Upper lobe of left lung (tissue), 6 donors: ENCODE data around the gene CFAP74. TPM values are rescaled to one million over a fixed set of nuclear protein-coding genes. Genes with fewer than 3 reads are reported as not detected.

Experiments
- ATAC-seq, 2 donors: fragments of 200-7000 bp; cut with Tn5 transposase; one replicate each; pipeline ENCODE4 v1.9.1; 2022; ENCODE audit warnings: mild to moderate bottlenecking in 2 of 2, moderate library complexity in 2 of 2; ENCODE audit not compliant: low FRiP score in 2 of 2
- DNase-seq, 2 donors: peaks; one replicate each; pipeline ENCODE4 v3.0.0-alpha.2; 2019 to 2020
- H3K27ac ChIP-seq, 4 donors: fragments of 200-600 bp; sonication (generic); one replicate each; pipeline ENCODE4 v1.5.1; 2016 to 2019
- H3K27me3 ChIP-seq, 4 donors: fragments of 200-600 bp; sonication (generic); one replicate each; pipeline ENCODE4 v1.5.1; 2017 to 2019
- H3K36me3 ChIP-seq, 4 donors: fragments of 200-600 bp; sonication (generic); one replicate each; pipeline ENCODE4 v1.5.1; 2016 to 2019
- H3K4me1 ChIP-seq, 4 donors: fragments of 200-600 bp; sonication (generic); one replicate each; pipeline ENCODE4 v1.5.1; 2018 to 2019
- H3K4me3 ChIP-seq, 4 donors: fragments of 200-600 bp; sonication (generic); one replicate each; pipeline ENCODE4 v1.5.1; 2017 to 2019; ENCODE audit warnings: mild to moderate bottlenecking in 2 of 4, moderate library complexity in 1 of 4
- H3K9me3 ChIP-seq, 4 donors: fragments of 200-600 bp; sonication (generic); one replicate each; pipeline ENCODE4 v1.5.1; 2018 to 2019
- EP300 ChIP-seq, 4 donors: sonication (generic); formaldehyde crosslinking; IDR thresholded peaks; one replicate each; pipeline ENCODE4 v1.5.1; 2017; ENCODE audit warnings: antibody characterized with exemption in 4 of 4, control low read depth in 2 of 4
- POLR2A ChIP-seq, 4 donors: fragments of 450-650 bp; IDR thresholded peaks; one replicate each; pipeline ENCODE4 v1.5.1; 2016 to 2017; ENCODE audit warnings: antibody characterized with exemption in 4 of 4, mild to moderate bottlenecking in 2 of 4
- POLR2AphosphoS5 ChIP-seq, 2 donors: sonication (generic); formaldehyde crosslinking; IDR thresholded peaks; one replicate each; pipeline ENCODE4 v1.5.1; 2017; ENCODE audit warnings: antibody characterized with exemption in 2 of 2
- WGBS, 2 donors: methylation state at CpG; one replicate each; pipeline ENCODE4 v1.1.5; 2017 to 2018; 5-methylcytosine and 5-hydroxymethylcytosine counted together
- total RNA-seq, 6 donors: library from RNA; depleted of rRNA in 4 of 6; stranded (reverse); fragments of >200 nt in 4 of 6; gene quantifications; one replicate each; pipeline versions ENCODE4 v1.1.0 to v1.2.1, GENCODE V29; 2016 to 2021
- TF ChIP-seq, protein P1 (sequence below), 6 experiments: fragments of 450-650 bp in 4 of 6; fragments of 200-600 bp in 2 of 6; sonication (generic) in 2 of 6; IDR thresholded peaks; one replicate each; pipeline ENCODE4 v1.5.1; 2016 to 2019; ENCODE audit warnings: antibody characterized with exemption in 6 of 6
- donor health status: DM: no; HTN: no; CAD: no; lungs with moderate emphysema.
- donor health status: DM: no; HTN: yes; CAD: no; lungs with severe emphysema.

The CFAP74 gene
- total RNA-seq, 6 donors from 2014 or later, result 0.14 to 19.8 (median 6.2) TPM

DNA sequence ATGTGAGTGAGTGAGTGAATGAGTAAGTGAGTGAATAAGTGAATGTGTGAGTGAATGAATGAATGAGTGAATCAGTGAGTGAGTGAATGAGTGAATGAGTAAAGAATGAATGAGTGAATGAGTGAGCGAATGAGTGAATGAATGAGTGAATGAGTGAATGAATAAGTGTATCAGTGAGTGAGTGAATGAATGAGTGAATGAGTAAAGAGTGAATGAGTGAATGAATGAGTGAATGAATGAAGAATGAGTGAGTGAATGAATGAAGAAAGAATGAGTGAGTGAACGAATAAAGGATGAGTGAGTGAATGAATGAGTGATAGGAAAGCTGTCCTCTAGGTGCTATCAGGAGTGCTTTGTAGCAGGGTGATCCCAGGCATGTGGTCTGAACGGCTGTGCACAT lies 35.7 kb downstream of the CFAP74 start:
- 72 to 75% methylated on average over 3 of the region's 3 CpGs for WGBS, 2 donors
- DNase-seq (no peak), ATAC-seq (no peak)
- Histone ChIP-seq H3K27me3 (peaks cover 0 to 4% (median 0%) of the 10 kb centered on the region in 4 donors), H3K4me3 (no peak overlapping the region), H3K4me1 (no peaks in the 10 kb centered on the region), H3K27ac (no peak overlapping the region), H3K9me3 (no peaks in the 10 kb centered on the region), H3K36me3 (no peaks in the 10 kb centered on the region)
- TF ChIP-seq POLR2AphosphoS5 (IDR thresholded peaks at IDR 0.05) (no peak), EP300 (IDR thresholded peaks at IDR 0.05) (no peak), POLR2A (IDR thresholded peaks at IDR 0.05) (no peak)
- TF ChIP-seq, protein P1, sequence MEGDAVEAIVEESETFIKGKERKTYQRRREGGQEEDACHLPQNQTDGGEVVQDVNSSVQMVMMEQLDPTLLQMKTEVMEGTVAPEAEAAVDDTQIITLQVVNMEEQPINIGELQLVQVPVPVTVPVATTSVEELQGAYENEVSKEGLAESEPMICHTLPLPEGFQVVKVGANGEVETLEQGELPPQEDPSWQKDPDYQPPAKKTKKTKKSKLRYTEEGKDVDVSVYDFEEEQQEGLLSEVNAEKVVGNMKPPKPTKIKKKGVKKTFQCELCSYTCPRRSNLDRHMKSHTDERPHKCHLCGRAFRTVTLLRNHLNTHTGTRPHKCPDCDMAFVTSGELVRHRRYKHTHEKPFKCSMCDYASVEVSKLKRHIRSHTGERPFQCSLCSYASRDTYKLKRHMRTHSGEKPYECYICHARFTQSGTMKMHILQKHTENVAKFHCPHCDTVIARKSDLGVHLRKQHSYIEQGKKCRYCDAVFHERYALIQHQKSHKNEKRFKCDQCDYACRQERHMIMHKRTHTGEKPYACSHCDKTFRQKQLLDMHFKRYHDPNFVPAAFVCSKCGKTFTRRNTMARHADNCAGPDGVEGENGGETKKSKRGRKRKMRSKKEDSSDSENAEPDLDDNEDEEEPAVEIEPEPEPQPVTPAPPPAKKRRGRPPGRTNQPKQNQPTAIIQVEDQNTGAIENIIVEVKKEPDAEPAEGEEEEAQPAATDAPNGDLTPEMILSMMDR (IDR thresholded peaks at IDR 0.05), result no peak

DNA sequence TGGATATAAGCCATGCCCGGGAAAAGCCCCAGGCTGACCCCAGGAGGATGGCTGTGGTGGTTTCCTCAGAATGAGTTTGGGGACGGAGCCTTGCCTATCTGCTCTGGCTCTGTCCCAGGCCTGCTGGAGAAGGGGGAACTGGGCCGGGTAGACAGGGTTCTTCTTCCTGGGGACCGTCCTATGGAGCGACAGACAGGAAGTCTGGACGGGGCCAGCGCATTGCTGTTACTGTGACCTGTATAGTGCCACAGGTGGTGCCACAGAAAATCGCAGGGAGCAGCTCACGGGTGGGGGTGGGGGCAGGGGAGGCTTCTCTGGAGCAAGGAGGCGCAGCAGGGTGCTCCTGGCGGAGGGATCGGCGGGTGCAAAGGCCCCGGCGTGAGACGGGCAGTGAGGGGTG lies 36.4 kb downstream of the CFAP74 start:
- peak in 1 of 2 donors; percentile 33 for DNase-seq

DNA sequence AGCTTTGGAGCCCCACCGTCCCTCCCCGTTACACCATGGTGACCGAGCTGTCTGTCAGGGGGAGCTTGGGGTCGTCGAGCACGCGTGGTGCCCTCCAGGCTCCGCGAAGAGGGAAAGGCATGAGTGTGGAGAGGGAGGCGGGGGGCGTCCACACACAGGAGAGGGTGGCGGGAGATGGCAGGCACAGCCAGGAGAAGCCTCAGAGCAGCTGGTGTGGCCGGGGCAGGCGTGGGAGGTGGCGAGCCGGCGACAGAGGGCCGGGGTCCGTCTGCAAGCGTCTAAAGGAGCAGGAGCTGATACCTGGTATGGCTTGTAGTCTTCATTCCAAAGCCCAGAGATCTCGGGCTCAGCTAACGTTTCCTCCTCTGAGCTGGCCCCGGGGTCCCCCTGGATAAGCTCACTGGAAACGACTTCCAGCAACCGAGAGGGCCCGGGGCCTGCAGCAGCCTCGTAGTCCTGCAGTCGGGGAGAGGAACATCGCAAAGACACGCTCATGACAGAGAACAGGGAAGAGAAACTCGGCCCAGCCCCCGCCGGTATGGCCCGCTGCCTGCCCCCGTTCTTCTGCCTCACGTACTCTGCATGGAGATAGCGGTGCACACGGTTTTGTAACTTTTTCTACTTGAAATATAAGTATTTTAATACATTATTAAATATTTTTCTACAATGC lies 37.4 kb downstream of the CFAP74 start:
- 52 to 63% methylated on average over 35 to 38 of the region's 38 CpGs for WGBS, 2 donors
- TF ChIP-seq, protein P1 (IDR thresholded peaks at IDR 0.05), result no peak
- TF ChIP-seq POLR2A (IDR thresholded peaks at IDR 0.05), result no peak
- no peak for TF ChIP-seq POLR2AphosphoS5 (IDR thresholded peaks at IDR 0.05)
- TF ChIP-seq EP300 (IDR thresholded peaks at IDR 0.05), result no peak
- ATAC-seq, result no peak
- no peak overlapping the region for H3K4me3 ChIP-seq
- DNase-seq, result peak in 1 of 2 donors; percentile 72
- no peak overlapping the region for H3K27ac ChIP-seq
- peaks cover 0 to 4% (median 0%) of the 10 kb centered on the region in 4 donors for H3K27me3 ChIP-seq
- no peaks in the 10 kb centered on the region for H3K4me1 ChIP-seq
- H3K36me3 ChIP-seq, result no peaks in the 10 kb centered on the region
- no peaks in the 10 kb centered on the region for H3K9me3 ChIP-seq

More for the DNA sequence above, 36.4 kb downstream of the CFAP74 start:
- H3K27me3 ChIP-seq, result peaks cover 0 to 4% (median 0%) of the 10 kb centered on the region in 4 donors
- ATAC-seq, result no peak
- H3K4me1 ChIP-seq, result no peaks in the 10 kb centered on the region
- no peaks in the 10 kb centered on the region for H3K36me3 ChIP-seq
- no peak overlapping the region for H3K27ac ChIP-seq
- no peak overlapping the region for H3K4me3 ChIP-seq
- no peaks in the 10 kb centered on the region for H3K9me3 ChIP-seq
- no peak for TF ChIP-seq EP300 (IDR thresholded peaks at IDR 0.05)
- no peak for TF ChIP-seq POLR2AphosphoS5 (IDR thresholded peaks at IDR 0.05)
- TF ChIP-seq POLR2A (IDR thresholded peaks at IDR 0.05), result no peak
- TF ChIP-seq, protein P1 (IDR thresholded peaks at IDR 0.05), result no peak
- 52 to 74% methylated on average over 12 to 16 of the region's 16 CpGs for WGBS, 2 donors

DNA sequence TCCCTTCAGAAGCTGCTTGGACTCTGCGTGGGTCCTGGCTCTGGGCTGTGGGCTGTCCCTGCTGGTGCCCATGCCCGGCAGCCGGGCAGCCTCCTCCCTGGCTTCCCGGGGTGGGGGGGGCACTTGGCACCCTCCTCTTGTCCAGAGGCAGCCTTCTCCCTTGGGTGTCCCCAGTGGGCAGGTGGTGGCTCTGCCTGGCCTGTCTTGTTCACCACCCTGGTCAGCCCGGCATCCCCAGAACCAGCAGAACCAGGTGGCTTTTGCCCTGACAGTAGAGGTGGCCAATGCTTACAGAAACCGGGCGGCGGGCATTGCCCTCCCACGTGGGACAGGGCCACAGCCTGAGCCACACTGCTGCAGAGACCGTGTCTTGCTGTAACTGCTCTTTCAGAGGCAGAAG lies 38.0 kb downstream of the CFAP74 start:
- TF ChIP-seq POLR2AphosphoS5 (IDR thresholded peaks at IDR 0.05), result no peak
- no peak for TF ChIP-seq POLR2A (IDR thresholded peaks at IDR 0.05)
- TF ChIP-seq, protein P1 (IDR thresholded peaks at IDR 0.05), result no peak
- no peak for TF ChIP-seq EP300 (IDR thresholded peaks at IDR 0.05)
- ATAC-seq, result no peak

More for the DNA sequence above, 38.0 kb downstream of the CFAP74 start:
- Histone ChIP-seq H3K27ac (no peak overlapping the region), H3K36me3 (no peaks in the 10 kb centered on the region), H3K4me1 (peaks cover 0 to under 1% (median 0%) of the 10 kb centered on the region in 4 donors), H3K27me3 (peaks cover 0 to 4% (median 0%) of the 10 kb centered on the region in 4 donors), H3K9me3 (no peaks in the 10 kb centered on the region), H3K4me3 (no peak overlapping the region)
- 73 to 77% methylated on average over 3 to 10 of the region's 10 CpGs for WGBS, 2 donors
- DNase-seq, result peak in 1 of 2 donors; percentile 71
